ENCODE results near the gene SHKBP1. TPM values are rescaled to one million over a fixed set of nuclear protein-coding genes. Genes with fewer than 3 reads are reported as not detected.
A peak's percentile ranks its signal among the peaks of the same experiment; 100 is the strongest.

SHKBP1 gene
- total RNA-seq, 2 donors from 2014 or later = 53.6 to 87.8 TPM

- TF ChIP-seq, protein P1, sequence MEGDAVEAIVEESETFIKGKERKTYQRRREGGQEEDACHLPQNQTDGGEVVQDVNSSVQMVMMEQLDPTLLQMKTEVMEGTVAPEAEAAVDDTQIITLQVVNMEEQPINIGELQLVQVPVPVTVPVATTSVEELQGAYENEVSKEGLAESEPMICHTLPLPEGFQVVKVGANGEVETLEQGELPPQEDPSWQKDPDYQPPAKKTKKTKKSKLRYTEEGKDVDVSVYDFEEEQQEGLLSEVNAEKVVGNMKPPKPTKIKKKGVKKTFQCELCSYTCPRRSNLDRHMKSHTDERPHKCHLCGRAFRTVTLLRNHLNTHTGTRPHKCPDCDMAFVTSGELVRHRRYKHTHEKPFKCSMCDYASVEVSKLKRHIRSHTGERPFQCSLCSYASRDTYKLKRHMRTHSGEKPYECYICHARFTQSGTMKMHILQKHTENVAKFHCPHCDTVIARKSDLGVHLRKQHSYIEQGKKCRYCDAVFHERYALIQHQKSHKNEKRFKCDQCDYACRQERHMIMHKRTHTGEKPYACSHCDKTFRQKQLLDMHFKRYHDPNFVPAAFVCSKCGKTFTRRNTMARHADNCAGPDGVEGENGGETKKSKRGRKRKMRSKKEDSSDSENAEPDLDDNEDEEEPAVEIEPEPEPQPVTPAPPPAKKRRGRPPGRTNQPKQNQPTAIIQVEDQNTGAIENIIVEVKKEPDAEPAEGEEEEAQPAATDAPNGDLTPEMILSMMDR (IDR thresholded peaks at IDR 0.05) = no peak
- Histone ChIP-seq H3K36me3 (no peaks in the 10 kb centered on the region), H3K4me3 (no peak overlapping the region), H3K27me3 (peaks cover 19% of the 10 kb centered on the region), H3K9ac (ENCODE audit: low read depth in 2 of 2, low read length in 2 of 2) (no peak overlapping the region), H3K27ac (no peak overlapping the region), H3K4me1 (no peaks in the 10 kb centered on the region), H3K9me3 (no peaks in the 10 kb centered on the region)
- DNase-seq = no peak
- intact Hi-C loops (cut with DNase I) = no loop called here
Measured at GRCh38 chr19:40571831-40572495, 4.7 kb upstream of the SHKBP1 start.

DNA sequence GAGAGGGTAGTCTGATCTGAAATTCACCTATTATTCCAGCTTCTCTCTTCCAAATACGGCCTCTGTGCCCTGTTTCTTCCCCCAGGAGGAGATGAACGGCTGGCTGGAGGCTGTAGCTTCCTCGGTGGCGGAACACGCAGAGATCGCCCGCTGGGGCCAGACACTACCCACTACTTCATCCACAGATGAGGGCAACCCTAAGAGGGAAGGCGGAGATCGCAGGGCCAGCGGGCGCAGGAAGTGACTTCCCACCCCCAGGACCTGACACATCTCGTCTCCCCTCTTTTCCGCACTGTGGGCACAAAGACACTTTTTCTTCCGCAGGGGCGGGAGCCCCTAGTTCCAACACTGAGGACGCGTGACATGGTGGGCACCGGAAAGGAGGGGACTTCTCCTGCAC is 1.3 kb upstream of the SHKBP1 start:
- Histone ChIP-seq H3K27ac (no peak overlapping the region), H3K9me3 (no peaks in the 10 kb centered on the region), H3K4me3 (no peak overlapping the region), H3K27me3 (no peaks in the 10 kb centered on the region), H3K9ac (ENCODE audit: low read depth in 2 of 2, low read length in 2 of 2) (no peak overlapping the region), H3K36me3 (no peaks in the 10 kb centered on the region), H3K4me1 (no peaks in the 10 kb centered on the region)
- intact Hi-C loops (cut with DNase I) = no loop called here
- TF ChIP-seq, protein P1 (IDR thresholded peaks at IDR 0.05) = no peak
- no peak for DNase-seq

- Histone ChIP-seq H3K36me3 (no peaks in the 10 kb centered on the region), H3K27me3 (no peaks in the 10 kb centered on the region), H3K9me3 (no peaks in the 10 kb centered on the region), H3K4me3 (peak overlapping the region; percentile 80), H3K27ac (peak overlapping the region; percentile 66), H3K9ac (ENCODE audit: low read depth in 2 of 2, low read length in 2 of 2) (peak overlapping the region in 1 of 2 donors; percentile 43), H3K4me1 (no peaks in the 10 kb centered on the region)
- TF ChIP-seq, protein P1 (IDR thresholded peaks at IDR 0.05) = no peak
- DNase-seq = no peak
- intact Hi-C loops (cut with DNase I) = no loop called here
Measured at GRCh38 chr19:40576151-40576584, 505 bp upstream of the SHKBP1 start.

- TF ChIP-seq, protein P1 (IDR thresholded peaks at IDR 0.05) = no peak
- no peak overlapping the region for H3K27ac ChIP-seq
- no peaks in the 10 kb centered on the region for H3K27me3 ChIP-seq
- no peak for DNase-seq
- H3K4me1 ChIP-seq = no peaks in the 10 kb centered on the region
- intact Hi-C loops (cut with DNase I) = no loop called here
- H3K36me3 ChIP-seq = no peaks in the 10 kb centered on the region
- no peak overlapping the region for H3K9ac ChIP-seq (ENCODE audit: low read depth in 2 of 2, low read length in 2 of 2)
- no peaks in the 10 kb centered on the region for H3K9me3 ChIP-seq
- H3K4me3 ChIP-seq = no peak overlapping the region
Measured at GRCh38 chr19:40578442-40578908, 1.8 kb downstream of the SHKBP1 start.

GRCh38 chr19:40580619-40581018 is 3.9 kb downstream of the SHKBP1 start:
- TF ChIP-seq, protein P1 (IDR thresholded peaks at IDR 0.05) = no peak
- no peak overlapping the region for H3K27ac ChIP-seq
- H3K4me3 ChIP-seq = no peak overlapping the region
- H3K36me3 ChIP-seq = no peaks in the 10 kb centered on the region
- no peak for DNase-seq
- H3K4me1 ChIP-seq = no peaks in the 10 kb centered on the region
- H3K9ac ChIP-seq (ENCODE audit: low read depth in 2 of 2, low read length in 2 of 2) = no peak overlapping the region
- no peaks in the 10 kb centered on the region for H3K27me3 ChIP-seq
- intact Hi-C loops (cut with DNase I) = no loop called here
- H3K9me3 ChIP-seq = no peaks in the 10 kb centered on the region

All from colonic mucosa (tissue), 4 donors.